Kidney (tissue), 14 donors: ENCODE results near the gene KIF6. TPM values are rescaled to one million over a fixed set of nuclear protein-coding genes. Genes with fewer than 3 reads are reported as not detected.

Experiments
- DNase-seq, 5 donors: peaks; one replicate each; pipeline ENCODE4 v3.0.0-alpha.2; 2013 to 2020
- FAIRE-seq: peaks from 2 replicates; lab custom pipeline; 2012; peaks lifted over from hg19 to GRCh38; lab: Jason Lieb, UNC
- H3K27ac ChIP-seq, 2 donors: one replicate each; pipeline ENCODE4 v1.7.0; 2013; ENCODE audit warnings: low read depth in 2 of 2, low read length in 2 of 2, inconsistent platforms in 1 of 2
- H3K27me3 ChIP-seq: one replicate; pipeline ENCODE4 v1.7.1; 2013; ENCODE audit warnings: low read length, inconsistent platforms; ENCODE audit not compliant: control insufficient read depth, insufficient read depth
- H3K36me3 ChIP-seq, 3 donors: one replicate each; pipeline versions ENCODE4 v1.7.0 to v1.7.1; 2013; ENCODE audit warnings: low read length in 3 of 3, control low read depth in 1 of 3, inconsistent platforms in 1 of 3; ENCODE audit not compliant: insufficient read depth in 3 of 3, control insufficient read depth in 2 of 3
- H3K4me1 ChIP-seq, 3 donors: one replicate each; pipeline versions ENCODE4 v1.7.0 to v1.7.1; 2013; ENCODE audit warnings: low read length in 3 of 3, inconsistent platforms in 1 of 3, low read depth in 1 of 3; ENCODE audit not compliant: control insufficient read depth in 2 of 3, insufficient read depth in 2 of 3
- H3K4me3 ChIP-seq, 3 donors: one replicate each; pipeline versions ENCODE4 v1.7.0 to v1.8.1; 2013; ENCODE audit warnings: low read length in 3 of 3, control low read depth in 1 of 3, inconsistent platforms in 1 of 3
- H3K9ac ChIP-seq, 3 donors: one replicate each; pipeline versions ENCODE4 v1.7.0 to v1.7.1; 2013; ENCODE audit warnings: low read length in 3 of 3, control low read depth in 1 of 3, inconsistent platforms in 1 of 3
- H3K9me3 ChIP-seq, 3 donors: one replicate each; pipeline versions ENCODE4 v1.7.0 to v1.7.1; 2013; ENCODE audit warnings: low read length in 3 of 3, control low read depth in 1 of 3, inconsistent platforms in 1 of 3; ENCODE audit not compliant: control insufficient read depth in 2 of 3, insufficient read depth in 1 of 3
- intact Hi-C: fragments of 100-400 bp; cut with DNase I; formaldehyde crosslinking; loops from one replicate; pipeline ENCODE4 v1.11.1; 2022
- polyA plus RNA-seq: library from polyadenylated mRNA; stranded (reverse); fragments of 350-450 nt; fragmentation: Illumina TruSeq; extraction: RNeasy Lipid Tissue Mini Kit (QIAGEN cat#74804); gene quantifications from one replicate; pipeline ENCODE4 v1.2.3, GENCODE V29; 2014; ENCODE audit warnings: low read depth, low replicate concordance; ENCODE audit not compliant: insufficient read depth
- total RNA-seq: library from RNA; stranded (reverse); fragmentation: NEBNext Ultra II Directional; extraction: Animal tissue kit (Norgen Biotek cat#: 25700); gene quantifications from one replicate; pipeline ENCODE4 v1.2.1, GENCODE V29; 2021
- TF ChIP-seq, protein P1 (sequence below): IDR thresholded peaks from 3 replicates; pipeline ENCODE4 v1.5.1; 2012; ENCODE audit warnings: mild to moderate bottlenecking, moderate library complexity, borderline replicate concordance; ENCODE audit not compliant: insufficient read depth; ENCODE audit errors: extremely low read depth
- donor health status: control.
- donor health status: control.
- donor health status: control.
- donor health status: control.
- donor health status: control.
- donor health status: DM: yes; HTN: yes; CAD: no.
- donor health status: Normal renal cell carcinoma (clear cell type).

KIF6 gene
- total and polyA plus RNA-seq, 2 donors from 2014 or later = 1.7 to 2.9 TPM

DNA sequence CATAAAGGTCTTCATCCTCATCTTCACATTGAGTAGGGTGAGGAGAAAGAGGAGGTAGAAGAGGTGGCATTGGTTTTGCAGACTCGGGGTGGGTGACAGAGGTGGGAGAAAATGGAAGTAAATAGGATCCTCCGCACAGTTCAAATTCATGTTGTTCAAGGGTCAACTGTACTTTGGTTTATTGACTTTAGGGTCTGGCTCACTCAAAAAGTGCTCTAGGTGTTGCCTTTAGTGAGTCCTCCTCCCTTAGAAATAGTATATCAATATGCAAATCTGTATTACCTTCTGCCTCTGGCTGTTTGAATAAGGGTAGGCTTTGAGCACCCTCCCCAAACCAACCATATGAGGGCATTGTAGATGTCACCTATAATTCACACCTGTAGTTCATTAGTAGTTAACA, 54.7 kb downstream of the KIF6 start:
- H3K36me3 ChIP-seq = no peaks in the 10 kb centered on the region
- FAIRE-seq (no peak), DNase-seq (no peak)
- no peak overlapping the region for H3K9ac ChIP-seq
- no peaks in the 10 kb centered on the region for H3K27me3 ChIP-seq
- H3K27ac ChIP-seq = no peak overlapping the region
- TF ChIP-seq, protein P1, sequence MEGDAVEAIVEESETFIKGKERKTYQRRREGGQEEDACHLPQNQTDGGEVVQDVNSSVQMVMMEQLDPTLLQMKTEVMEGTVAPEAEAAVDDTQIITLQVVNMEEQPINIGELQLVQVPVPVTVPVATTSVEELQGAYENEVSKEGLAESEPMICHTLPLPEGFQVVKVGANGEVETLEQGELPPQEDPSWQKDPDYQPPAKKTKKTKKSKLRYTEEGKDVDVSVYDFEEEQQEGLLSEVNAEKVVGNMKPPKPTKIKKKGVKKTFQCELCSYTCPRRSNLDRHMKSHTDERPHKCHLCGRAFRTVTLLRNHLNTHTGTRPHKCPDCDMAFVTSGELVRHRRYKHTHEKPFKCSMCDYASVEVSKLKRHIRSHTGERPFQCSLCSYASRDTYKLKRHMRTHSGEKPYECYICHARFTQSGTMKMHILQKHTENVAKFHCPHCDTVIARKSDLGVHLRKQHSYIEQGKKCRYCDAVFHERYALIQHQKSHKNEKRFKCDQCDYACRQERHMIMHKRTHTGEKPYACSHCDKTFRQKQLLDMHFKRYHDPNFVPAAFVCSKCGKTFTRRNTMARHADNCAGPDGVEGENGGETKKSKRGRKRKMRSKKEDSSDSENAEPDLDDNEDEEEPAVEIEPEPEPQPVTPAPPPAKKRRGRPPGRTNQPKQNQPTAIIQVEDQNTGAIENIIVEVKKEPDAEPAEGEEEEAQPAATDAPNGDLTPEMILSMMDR = no peak
- no peak overlapping the region for H3K4me3 ChIP-seq
- intact Hi-C loops = no loop called here
- H3K4me1 ChIP-seq = no peaks in the 10 kb centered on the region
- no peaks in the 10 kb centered on the region for H3K9me3 ChIP-seq

DNA sequence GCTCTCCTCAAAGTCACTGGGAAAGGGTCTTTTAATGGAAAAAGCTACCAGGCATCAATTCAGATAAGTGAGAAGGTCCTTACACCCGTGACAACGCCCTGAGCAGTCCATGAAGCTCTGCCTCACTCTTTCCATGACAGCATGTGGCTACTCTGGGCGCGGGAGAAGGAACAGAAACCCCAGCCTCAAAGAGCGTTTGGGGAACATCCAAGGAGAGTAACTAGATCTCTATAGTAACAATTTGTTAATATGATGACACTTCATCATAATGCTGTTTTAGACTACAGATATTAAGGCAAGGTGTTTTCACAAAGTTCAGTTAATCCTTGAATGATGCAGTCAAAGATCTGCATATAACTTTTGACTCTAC, 55.2 kb downstream of the KIF6 start:
- TF ChIP-seq, protein P1 = no peak
- Histone ChIP-seq H3K4me3 (no peak overlapping the region), H3K27ac (no peak overlapping the region), H3K4me1 (no peaks in the 10 kb centered on the region), H3K9me3 (no peaks in the 10 kb centered on the region), H3K9ac (no peak overlapping the region), H3K36me3 (no peaks in the 10 kb centered on the region), H3K27me3 (no peaks in the 10 kb centered on the region)
- FAIRE-seq = no peak
- DNase-seq = no peak
- intact Hi-C loops = no loop called here

DNA sequence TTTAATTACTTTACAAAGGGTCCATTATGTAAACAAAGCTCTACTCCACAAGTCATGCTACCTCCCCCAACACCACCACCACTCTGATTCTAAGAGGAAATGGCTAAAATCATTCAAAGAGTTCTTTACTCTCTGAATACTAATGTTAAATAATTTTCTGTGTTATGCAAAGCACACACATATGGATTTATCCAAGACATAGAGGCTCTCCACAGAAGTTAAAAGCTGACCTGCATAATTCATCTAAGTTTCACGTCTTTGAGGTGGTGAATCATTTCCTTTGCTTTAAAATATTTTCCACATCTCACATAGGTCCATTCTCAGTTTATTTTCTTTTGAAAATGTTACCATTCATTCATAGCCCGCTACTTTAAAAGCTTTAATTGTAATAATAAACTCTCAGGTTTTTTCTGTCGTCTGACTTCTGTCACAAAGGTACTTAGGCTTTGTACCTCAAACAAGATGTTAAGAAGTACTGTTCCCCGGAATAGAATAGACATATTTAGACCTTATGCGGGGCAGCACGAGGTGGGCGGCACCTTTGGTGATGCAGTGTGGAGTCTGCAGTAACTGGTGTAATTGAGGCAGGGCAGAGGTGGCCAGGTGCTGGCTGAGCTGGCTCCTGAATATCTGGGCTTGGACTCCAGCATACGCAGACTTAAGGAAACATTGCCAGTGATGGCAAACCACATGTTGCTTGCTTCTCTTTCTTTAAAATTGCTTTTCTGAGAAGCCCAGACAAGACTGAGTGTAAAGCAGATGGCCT, 55.8 kb downstream of the KIF6 start:
- DNase-seq (no peak), FAIRE-seq (no peak)
- Histone ChIP-seq H3K36me3 (no peaks in the 10 kb centered on the region), H3K27me3 (no peaks in the 10 kb centered on the region), H3K9me3 (no peaks in the 10 kb centered on the region), H3K27ac (no peak overlapping the region), H3K4me1 (no peaks in the 10 kb centered on the region), H3K9ac (no peak overlapping the region), H3K4me3 (no peak overlapping the region)
- TF ChIP-seq, protein P1 = no peak
- intact Hi-C loops = no loop called here
